AG04449 (cell line): ENCODE measurements around the gene RAB8B.

ENCODE experiments used
- CTCF ChIA-PET: fragments of 350-600 bp; formaldehyde crosslinking; extraction: SDS; loops from one replicate; lab custom pipeline; 2021; ENCODE audit warnings: antibody characterized with exemption; lab: Yijun Ruan, JAX
- POLR2A ChIA-PET: fragments of 400-600, 350-600 bp; formaldehyde crosslinking; extraction: SDS; loops from one replicate; lab custom pipeline; 2020; ENCODE audit warnings: antibody characterized with exemption, inconsistent platforms; lab: Yijun Ruan, JAX
- DNase-seq: peaks from one replicate; pipeline ENCODE4 v3.0.0-alpha.2; 2010; ENCODE audit warnings: low read depth, low spot score
- H3K4me3 ChIP-seq: 2 replicates; pipeline ENCODE4 v1.5.1; 2011; ENCODE audit warnings: low read depth, mild to moderate bottlenecking, control low read depth, low read length
- CTCF ChIP-seq: IDR thresholded peaks from one replicate; pipeline ENCODE4 v1.5.1; 2011; ENCODE audit warnings: mild to moderate bottlenecking, moderate library complexity, low read length, control low read depth, inconsistent platforms; ENCODE audit not compliant: insufficient read depth; ENCODE audit errors: missing control alignments

The RAB8B gene

GRCh38 chr15:63246691-63247469 is 57.5 kb downstream of the RAB8B start:
- ChIA-PET POLR2A (interaction anchor here (1.3 kb wide), 1 partner anchor 90 kb away, joined by 3 read pairs; the partner anchor contains the start of gene RPS27L), CTCF (interaction anchor here (1.1 kb wide), 1 partner anchor 153 kb away, joined by 3 read pairs; no protein-coding TSS in a partner anchor)
- peak; percentile 91 for DNase-seq
- no peak overlapping the region for H3K4me3 ChIP-seq
- no peak for TF ChIP-seq CTCF

GRCh38 chr15:63250312-63250965 is 61.0 kb downstream of the RAB8B start:
- no peak overlapping the region for H3K4me3 ChIP-seq
- peak; percentile 99 for DNase-seq
- CTCF ChIA-PET = interaction anchor here (0.7 to 2.0 kb wide), 4 partner anchors 12 to 203 kb away, joined by 3 to 5 read pairs (median 3); no protein-coding TSS in a partner anchor
- no peak for TF ChIP-seq CTCF
- POLR2A ChIA-PET = interaction anchor here (0.8 to 1.5 kb wide), 7 partner anchors 17 to 202 kb away, joined by 3 to 5 read pairs (median 4); partner anchors contain the start of gene APH1B

DNA sequence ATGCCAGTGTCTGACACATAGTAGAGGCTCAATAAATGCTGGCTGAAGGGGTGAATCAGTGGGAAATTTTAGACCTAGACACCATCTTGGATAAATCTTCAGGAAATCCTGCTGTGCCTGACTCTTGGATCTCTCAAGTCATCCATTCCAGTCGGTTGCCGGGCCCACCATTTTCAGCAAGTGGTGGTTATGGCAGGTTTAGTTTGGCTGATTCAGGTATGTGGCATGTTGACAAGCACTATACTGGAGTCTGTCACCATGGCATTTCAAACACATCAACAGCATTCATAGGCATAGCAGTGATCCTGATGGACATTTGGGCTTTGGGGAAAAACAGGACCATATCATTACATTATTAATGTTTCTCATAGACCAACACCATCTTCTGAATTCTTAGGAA is 62.3 kb downstream of the RAB8B start:
- DNase-seq = no peak
- no peak for TF ChIP-seq CTCF
- POLR2A ChIA-PET = no interaction called here
- no peak overlapping the region for H3K4me3 ChIP-seq
- CTCF ChIA-PET = no interaction called here

DNA sequence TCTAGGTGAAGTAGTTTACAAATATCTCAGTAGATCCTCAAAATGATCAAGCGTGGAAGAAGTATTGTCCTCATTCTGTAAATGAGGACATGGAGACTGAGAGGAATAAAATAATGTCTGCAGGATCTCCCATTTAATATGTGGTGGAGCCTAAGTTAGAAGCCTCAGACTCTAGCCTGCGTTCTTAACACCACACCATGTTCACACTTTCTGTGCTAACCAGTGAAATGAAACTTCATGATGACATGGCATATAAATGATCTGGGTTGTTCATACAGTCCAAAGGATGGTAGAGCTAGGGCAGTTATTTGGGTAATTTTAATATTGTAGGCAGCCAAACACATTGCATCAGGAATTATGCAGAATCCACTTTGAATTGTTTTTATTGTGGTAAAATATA is 62.9 kb downstream of the RAB8B start:
- ChIA-PET CTCF (no interaction called here), POLR2A (no interaction called here)

GRCh38 chr15:63254991-63255390 is 65.6 kb downstream of the RAB8B start:
- ChIA-PET POLR2A (no interaction called here), CTCF (no interaction called here)
- no peak for TF ChIP-seq CTCF
- no peak overlapping the region for H3K4me3 ChIP-seq
- no peak for DNase-seq

More for the DNA sequence above, 62.9 kb downstream of the RAB8B start:
- TF ChIP-seq CTCF = no peak
- DNase-seq = no peak
- H3K4me3 ChIP-seq = no peak overlapping the region

DNA sequence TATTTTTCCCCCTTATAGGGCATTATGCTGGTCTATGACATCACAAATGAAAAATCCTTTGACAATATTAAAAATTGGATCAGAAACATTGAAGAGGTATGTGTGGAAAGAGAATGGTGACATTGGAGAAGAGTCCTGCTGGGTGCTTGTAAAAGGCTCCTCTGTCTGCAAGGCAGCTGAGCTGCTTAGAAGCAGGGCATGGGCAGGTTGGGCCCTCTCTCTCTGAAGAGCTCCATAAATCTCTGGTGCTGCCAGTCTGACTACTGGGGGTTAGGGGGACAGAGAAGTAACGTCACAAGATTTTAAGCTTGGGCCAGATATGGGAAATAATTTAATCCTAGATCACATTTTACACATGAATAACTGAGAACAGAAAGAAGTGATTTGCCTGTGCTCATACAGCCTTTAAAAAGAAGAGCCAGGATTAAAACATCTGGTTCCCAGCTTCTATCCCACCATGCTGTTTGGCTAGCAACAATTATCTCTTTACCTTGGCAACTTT is 66.1 kb downstream of the RAB8B start:
- no peak for DNase-seq
- CTCF ChIA-PET = interaction anchor here (1.0 kb wide), 1 partner anchor 16 kb away, joined by 3 read pairs; no protein-coding TSS in a partner anchor
- no peak for TF ChIP-seq CTCF
- POLR2A ChIA-PET = interaction anchor here (1.2 kb wide), 1 partner anchor 98 kb away, joined by 6 read pairs; the partner anchor contains the start of gene RPS27L
- H3K4me3 ChIP-seq = no peak overlapping the region
